ENCODE measurements around the gene HBM.
"Not testable (repeated sequence)": the region's sequence is repeated elsewhere in the genome, so short reads cannot be mapped to it uniquely, and the experiment has no call there.

HBM gene

DNA sequence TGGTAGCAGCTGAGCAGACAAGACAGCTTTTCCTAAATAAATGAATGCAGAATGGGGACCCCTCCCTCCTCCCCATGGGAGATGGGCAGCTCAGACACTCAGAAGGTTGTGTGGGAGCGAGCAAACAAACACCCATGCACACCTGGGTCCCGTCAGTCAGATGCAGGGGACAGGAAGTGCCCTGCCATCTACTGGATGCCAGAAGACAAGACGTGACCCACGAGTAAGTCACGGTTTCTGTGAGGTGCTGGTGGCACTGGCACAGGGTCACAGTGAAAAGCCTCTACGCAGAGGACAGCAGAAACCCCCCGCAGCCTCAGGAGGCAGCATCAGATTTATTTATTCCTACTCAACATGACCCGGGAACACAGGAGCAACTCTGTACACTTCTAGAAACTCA lies 22.9 kb downstream of the HBM start:
- no peak for DNase-seq

DNA sequence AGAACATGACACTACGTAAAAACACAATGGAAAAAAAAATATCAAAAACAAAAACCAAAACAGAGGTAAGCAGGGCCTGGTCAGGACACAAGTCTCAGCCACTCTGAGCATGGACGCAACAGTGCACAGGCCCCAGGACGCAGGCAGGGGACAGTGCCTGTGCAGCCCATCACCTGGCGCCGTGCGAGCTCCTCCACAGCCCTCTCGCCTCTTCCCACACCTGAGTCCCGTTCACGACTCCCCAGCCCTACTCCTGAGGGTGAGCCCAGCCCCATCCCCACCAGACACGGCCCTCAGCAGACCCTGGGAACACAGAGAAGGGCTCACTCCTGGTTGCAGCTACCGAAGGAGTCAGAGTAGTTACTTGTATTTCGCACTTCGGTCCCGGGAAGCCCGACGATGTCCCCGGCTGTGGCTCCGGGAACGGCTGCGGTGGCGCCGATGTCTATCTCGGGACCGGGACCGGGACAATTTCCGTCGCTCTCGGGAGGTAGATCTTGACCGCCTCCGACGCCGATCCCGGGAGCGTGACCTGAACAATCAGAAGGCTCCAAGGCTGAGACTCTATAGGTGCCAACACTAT lies 23.9 kb downstream of the HBM start:
- no peak for DNase-seq

DNA sequence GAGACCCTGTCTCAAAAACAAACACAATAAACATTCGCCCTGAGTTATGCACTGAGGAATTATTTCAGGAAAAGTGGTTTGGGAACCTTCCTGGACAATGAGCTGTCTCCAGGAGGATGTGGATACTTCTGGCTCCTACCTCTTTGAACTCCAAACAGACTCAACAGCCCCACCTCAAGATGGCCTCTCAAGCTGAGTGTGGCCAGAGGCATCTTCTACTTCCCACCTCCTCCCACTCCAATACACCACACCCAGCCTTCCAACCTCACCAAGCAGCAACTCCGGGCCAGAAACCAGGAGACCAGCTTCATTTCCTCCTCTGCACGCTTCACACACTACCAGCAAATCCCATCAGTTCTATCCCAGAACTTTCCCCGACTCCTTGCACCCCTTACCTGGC lies 26.1 kb downstream of the HBM start:
- DNase-seq = no peak

DNA sequence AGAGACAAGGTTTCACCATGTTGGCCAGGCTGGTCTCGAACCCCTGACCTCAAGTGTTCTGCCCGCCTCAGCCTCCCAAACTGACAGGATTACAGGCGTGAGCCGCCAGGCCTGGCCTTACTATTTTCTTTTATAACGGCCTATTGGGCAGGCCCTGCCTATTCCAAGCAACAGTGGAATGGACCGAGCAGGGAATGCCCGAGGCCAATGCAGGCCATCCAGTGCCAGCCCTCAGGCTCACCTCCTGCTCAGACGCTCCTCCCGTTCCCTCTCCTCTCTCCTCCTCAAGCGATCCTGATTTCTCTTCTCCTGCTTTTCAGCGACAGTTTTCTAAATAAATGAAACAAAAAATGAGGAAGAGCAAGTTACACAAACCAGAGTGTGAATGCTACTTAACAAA lies 26.9 kb downstream of the HBM start:
- DNase-seq = no peak

DNA sequence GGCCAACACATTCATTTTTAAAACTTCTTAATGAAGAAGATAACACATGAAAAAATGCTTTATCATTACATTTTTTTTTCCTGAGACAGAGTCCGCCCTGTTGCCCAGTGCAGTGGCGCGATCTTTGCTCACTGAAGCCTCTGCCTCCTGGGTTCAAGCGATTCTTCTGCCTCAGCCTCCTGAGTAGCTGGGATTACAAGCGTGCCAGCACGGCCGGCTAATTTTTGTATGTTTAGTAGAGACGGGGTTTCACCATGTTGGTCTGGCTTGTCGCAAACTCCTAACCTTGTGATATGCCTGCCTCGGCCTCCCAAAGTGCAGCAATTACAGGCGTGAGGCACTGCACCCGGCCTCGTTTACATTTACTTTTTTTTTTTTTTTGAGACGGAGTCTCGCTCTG lies 27.7 kb downstream of the HBM start:
- no peak for DNase-seq

DNA sequence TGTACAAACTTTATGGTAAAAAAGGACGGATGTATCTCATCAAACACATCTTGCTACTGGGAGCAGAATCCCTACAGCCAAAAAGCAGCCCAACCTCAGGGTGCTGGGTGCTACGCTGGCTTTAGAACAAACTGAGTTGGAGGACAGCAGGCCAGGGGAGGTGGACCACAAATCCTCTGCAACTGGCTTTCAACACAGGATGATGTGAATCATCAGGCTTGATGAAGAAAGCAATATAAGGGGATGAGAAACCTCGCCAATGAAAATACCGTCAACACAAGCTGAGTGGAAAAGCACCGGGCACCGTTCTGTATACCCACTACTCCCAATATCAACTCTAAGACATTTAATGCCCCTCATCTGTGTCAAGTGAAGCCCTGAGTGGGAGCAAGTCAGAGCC lies 28.7 kb downstream of the HBM start:
- no peak for DNase-seq

DNA sequence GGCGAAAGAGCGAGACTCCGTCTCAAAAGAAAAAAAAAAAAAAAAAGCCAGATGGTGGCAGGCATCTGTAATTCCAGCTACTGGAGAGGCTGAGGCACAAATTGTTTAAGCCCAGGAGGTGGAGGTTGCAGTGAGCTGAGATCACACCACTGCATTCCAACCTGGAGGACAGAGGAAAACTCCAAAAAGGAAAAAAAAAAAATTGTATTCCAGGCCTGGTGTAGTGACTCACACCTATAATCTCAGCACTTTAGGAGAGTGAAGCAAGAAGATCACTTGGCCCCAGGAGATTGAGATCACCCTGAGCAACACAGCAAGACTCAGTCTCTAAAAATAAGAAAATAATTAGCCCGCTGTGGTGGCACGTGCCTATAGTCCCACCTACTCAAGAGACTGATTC lies 34.6 kb downstream of the HBM start:
- no peak for DNase-seq

DNA sequence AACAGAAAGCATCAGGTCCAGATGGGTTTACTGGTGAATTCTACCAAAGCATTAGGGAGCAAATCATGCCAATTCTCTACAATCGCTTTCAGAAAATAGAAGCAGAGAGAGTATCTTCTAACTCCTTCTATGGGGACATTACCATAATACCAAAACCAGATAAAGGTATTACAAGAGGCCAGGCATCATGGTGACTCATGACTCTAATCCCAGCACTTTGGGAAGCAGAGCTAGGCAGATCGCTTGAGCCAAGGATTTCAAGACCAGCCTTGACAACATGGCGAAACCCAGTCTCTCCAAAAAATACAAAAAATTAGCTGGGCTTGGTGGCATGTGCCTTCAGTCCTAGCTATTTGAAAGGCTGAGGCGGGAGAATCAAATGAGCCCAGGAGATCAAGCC lies 37.5 kb downstream of the HBM start:
- no peak for DNase-seq

DNA sequence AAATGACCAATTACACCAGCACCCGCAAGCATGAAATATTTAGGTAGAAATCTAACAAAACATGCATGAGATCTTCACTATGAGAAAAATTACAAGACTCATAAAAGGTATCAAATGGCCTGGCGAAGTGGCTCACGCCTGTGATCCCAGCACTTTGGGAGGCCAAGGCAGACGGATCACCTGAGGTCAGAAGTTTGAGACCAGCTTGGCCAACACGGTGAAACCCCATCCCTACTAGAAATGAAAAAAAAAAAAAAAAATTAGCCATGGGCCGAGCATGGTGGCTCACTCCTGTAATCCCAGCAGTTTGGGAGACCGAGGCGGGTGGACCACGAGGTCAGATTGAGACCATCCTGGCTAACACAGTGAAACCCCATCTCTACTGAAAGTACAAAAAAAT lies 38.3 kb downstream of the HBM start:
- not testable (repeated sequence) for DNase-seq

DNA sequence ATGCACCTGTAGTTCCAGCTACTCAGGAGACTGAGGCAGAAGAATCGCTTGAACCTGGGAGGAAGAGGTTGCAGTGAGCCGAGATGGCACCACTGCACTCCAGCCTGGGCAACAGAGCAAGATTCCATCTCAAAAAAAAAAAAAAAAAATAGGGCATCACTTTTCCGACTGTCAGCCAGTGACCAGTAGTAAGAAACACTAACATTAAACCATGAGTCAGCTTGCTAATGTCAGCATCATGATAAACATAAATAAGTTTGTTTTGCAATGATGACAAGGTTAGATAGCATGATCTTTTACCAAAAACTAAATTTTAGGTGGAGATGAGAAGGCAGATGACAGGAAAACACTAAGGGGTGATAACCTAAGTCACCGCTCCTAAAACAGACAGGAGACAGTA lies 43.6 kb downstream of the HBM start:
- not testable (repeated sequence) for DNase-seq

DNA sequence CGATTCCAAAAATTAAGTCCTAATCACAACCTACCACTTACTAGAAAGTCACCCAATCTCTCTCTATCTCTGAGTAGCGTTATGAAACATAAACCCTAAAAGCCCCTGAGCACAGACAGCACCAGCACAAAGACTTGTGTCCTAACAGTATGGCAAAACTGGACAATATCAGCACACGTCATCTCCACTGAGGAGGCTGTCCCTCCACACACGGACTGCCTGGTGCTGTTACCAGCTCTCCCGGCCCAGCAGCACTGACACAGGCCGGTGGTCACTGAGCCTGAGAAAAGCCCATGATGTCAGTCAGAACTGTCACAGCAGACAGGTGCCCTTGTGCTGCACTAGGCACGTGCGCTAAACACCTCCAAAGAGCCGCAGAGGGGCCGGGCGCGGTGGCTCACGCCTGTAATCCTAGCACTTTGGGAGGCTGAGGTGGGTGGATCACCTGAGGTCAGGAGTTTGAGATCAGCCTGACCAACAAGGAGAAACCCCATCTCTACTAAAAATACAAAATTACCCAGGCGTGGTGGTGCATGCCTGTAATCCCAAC lies 45.9 kb downstream of the HBM start:
- DNase-seq = not testable (repeated sequence)

DNA sequence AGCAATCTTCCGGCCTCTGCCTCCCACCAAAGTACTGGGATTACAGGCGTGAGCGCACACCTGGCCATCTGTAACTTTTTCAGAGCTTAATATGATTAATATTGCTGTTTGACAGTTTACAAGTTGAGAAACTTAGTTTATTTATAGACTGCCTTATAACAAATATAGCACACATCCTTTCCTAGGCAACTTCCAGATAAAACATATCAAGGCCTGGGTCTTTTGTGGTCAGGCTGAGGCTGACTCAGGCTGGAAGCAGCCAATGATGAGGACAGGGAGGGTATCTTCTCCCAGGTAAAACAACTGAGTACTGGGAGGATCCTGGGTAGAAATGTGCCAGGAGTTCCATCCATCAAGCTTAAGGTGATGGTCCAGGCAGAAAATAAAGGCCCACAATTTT lies 47.2 kb downstream of the HBM start:
- DNase-seq = no peak

Measured in NCI-H187 (cell line).